Bronchial epithelial cell (primary cell): ENCODE data around the gene DIAPH3. TPM values are rescaled to one million over a fixed set of nuclear protein-coding genes. Genes with fewer than 3 reads are reported as not detected.
"Not testable (repeated sequence)": the region's sequence is repeated elsewhere in the genome, so short reads cannot be mapped to it uniquely, and the experiment has no call there.

Experiments
- DNase-seq: peaks from one replicate; pipeline ENCODE4 v3.0.0-alpha.2; 2010; ENCODE audit warnings: low read depth
- FAIRE-seq: peaks from 2 replicates; lab custom pipeline; 2011; peaks lifted over from hg19 to GRCh38; lab: Jason Lieb, UNC
- H3K27me3 ChIP-seq: 2 replicates; pipeline ENCODE4 v1.5.1; 2011; ENCODE audit warnings: low read length; ENCODE audit not compliant: control insufficient read depth, insufficient read depth
- H3K36me3 ChIP-seq: 2 replicates; pipeline ENCODE4 v1.5.1; 2011; ENCODE audit warnings: low read length; ENCODE audit not compliant: control insufficient read depth, insufficient read depth
- H3K4me3 ChIP-seq: 2 replicates; pipeline ENCODE4 v1.5.1; 2011; ENCODE audit warnings: mild to moderate bottlenecking, low read depth, low read length, control low read depth
- total RNA-seq: library from RNA; depleted of rRNA; stranded (reverse); fragments of >200 nt; gene quantifications from 2 replicates; pipeline ENCODE4 v1.2.1, GENCODE V29; 2014
- TF ChIP-seq, protein P1 (sequence below): IDR thresholded peaks from 2 replicates; pipeline ENCODE4 v1.5.1; 2011; ENCODE audit warnings: mild to moderate bottlenecking, moderate library complexity, low read length, control low read depth, inconsistent platforms; ENCODE audit not compliant: insufficient read depth, severe bottlenecking

DIAPH3 gene
- total RNA-seq, 1 donor from 2014 or later, result 0.26 TPM

- DNase-seq (no peak), FAIRE-seq (no peak)
- no peak overlapping the region for H3K4me3 ChIP-seq
- no peaks in the 10 kb centered on the region for H3K27me3 ChIP-seq
- TF ChIP-seq, protein P1, sequence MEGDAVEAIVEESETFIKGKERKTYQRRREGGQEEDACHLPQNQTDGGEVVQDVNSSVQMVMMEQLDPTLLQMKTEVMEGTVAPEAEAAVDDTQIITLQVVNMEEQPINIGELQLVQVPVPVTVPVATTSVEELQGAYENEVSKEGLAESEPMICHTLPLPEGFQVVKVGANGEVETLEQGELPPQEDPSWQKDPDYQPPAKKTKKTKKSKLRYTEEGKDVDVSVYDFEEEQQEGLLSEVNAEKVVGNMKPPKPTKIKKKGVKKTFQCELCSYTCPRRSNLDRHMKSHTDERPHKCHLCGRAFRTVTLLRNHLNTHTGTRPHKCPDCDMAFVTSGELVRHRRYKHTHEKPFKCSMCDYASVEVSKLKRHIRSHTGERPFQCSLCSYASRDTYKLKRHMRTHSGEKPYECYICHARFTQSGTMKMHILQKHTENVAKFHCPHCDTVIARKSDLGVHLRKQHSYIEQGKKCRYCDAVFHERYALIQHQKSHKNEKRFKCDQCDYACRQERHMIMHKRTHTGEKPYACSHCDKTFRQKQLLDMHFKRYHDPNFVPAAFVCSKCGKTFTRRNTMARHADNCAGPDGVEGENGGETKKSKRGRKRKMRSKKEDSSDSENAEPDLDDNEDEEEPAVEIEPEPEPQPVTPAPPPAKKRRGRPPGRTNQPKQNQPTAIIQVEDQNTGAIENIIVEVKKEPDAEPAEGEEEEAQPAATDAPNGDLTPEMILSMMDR, result no peak
- H3K36me3 ChIP-seq, result no peaks in the 10 kb centered on the region
Observed at GRCh38 chr13:60090574-60090973, 73.2 kb downstream of the DIAPH3 start.

DNA sequence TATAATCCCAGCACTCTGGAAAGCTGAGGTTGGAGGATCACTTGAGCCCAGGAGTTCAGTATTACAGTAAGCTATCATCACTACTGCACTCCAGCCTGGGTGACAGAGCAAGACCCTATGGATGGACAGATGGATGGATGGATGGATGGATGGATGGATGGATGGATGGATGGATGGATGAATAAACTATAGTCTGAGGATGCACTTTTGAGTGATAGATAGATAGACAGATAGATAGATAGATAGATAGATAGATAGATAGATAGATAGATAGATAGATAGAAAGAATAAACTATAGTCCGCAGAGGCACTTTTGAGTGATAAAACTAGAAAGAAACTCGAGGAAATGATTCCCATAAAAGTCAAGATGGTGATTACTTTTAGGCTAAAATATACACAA lies 79.9 kb downstream of the DIAPH3 start:
- DNase-seq, H3K4me3 ChIP-seq, FAIRE-seq, H3K36me3 ChIP-seq, H3K27me3 ChIP-seq: not testable (repeated sequence)

- no peak for FAIRE-seq
- no peak for DNase-seq
- TF ChIP-seq, protein P1, result no peak
- Histone ChIP-seq H3K36me3 (no peaks in the 10 kb centered on the region), H3K4me3 (no peak overlapping the region), H3K27me3 (no peaks in the 10 kb centered on the region)
Observed at GRCh38 chr13:60080850-60081249, 82.9 kb downstream of the DIAPH3 start.

- H3K36me3 ChIP-seq, result no peaks in the 10 kb centered on the region
- DNase-seq (peak; percentile 67), FAIRE-seq (no peak)
- no peak overlapping the region for H3K4me3 ChIP-seq
- TF ChIP-seq, protein P1, result no peak
- no peaks in the 10 kb centered on the region for H3K27me3 ChIP-seq
Observed at GRCh38 chr13:60078226-60078625, 85.5 kb downstream of the DIAPH3 start.

- H3K36me3 ChIP-seq, result no peaks in the 10 kb centered on the region
- FAIRE-seq (no peak), DNase-seq (no peak)
- H3K4me3 ChIP-seq, result no peak overlapping the region
- TF ChIP-seq, protein P1, result no peak
- no peaks in the 10 kb centered on the region for H3K27me3 ChIP-seq
Observed at GRCh38 chr13:60075850-60076249, 87.9 kb downstream of the DIAPH3 start.

GRCh38 chr13:60074397-60074796 lies 89.3 kb downstream of the DIAPH3 start:
- TF ChIP-seq, protein P1, result no peak
- no peak overlapping the region for H3K4me3 ChIP-seq
- H3K36me3 ChIP-seq, result no peaks in the 10 kb centered on the region
- no peak for FAIRE-seq
- H3K27me3 ChIP-seq, result no peaks in the 10 kb centered on the region
- DNase-seq, result peak; percentile 20
